ENCODE measurements around the gene D2HGDH. TPM values are rescaled to one million over a fixed set of nuclear protein-coding genes. Genes with fewer than 3 reads are reported as not detected.

Gene D2HGDH
- total and polyA plus RNA-seq, 10 of the 15 experiments (the other 5 are each of a cell fraction or from before 2014, with no cell fraction given), result 0.52 to 32.1 (median 11.0) TPM

DNA sequence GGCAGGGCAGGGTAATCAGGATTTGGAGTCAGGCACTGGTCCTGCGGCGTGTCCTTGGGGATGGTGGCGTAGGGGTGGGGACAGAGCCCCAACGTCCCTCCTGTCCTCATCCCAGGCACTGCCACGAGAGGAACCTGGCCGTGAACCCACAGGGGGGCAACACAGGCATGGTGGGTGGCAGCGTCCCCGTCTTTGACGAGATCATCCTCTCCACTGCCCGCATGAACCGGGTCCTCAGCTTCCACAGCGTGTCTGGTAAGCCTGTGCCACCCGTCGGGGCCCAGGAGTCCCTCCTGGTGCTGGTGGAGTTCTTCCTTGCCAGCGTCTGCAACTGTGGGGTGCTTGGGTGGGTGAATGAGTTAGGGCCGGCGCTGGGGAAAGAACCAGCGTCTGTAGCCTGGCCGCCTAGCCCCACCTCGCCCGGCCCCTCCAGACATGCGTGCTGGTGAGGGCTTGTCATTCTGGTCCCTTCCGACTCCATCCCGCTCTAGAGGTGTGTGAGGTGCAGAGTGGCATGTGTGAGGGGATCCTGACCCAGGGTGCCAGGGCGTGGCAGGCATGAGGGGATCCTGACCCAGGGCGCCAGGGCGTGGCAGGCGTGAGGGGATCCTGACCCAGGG, 8.0 kb downstream of the D2HGDH start:
- ChIA-PET POLR2A (no interaction called here), RAD21 (ENCODE audit: unreplicated experiment) (no interaction called here), CTCF (no interaction called here), SMC1A (ENCODE audit: uncharacterized antibody, unreplicated experiment) (no interaction called here)
- no TSS peak for BruUV-seq (replicated peaks)
- Histone ChIP-seq H3K79me2 (ENCODE audit: control insufficient read depth, insufficient read depth, low read length) (peaks cover 3% of the 10 kb centered on the region; the same call in 1 of the 2 replicates), H4K20me1 (ENCODE audit: control insufficient read depth, insufficient read depth) (no peaks in the 10 kb centered on the region), H3K9ac (ENCODE audit: control insufficient read depth, insufficient read depth, low read length) (no peak overlapping the region), H3K4me1 (ENCODE audit: control insufficient read depth, insufficient read depth, low read length) (peaks cover 5% of the 10 kb centered on the region; the same call in 1 of the 2 replicates), H3K27ac (ENCODE audit: control insufficient read depth, insufficient read depth) (no peak overlapping the region), H3K4me3 (no peak overlapping the region), H2AFZ (ENCODE audit: control insufficient read depth, low read depth, low read length) (no peak overlapping the region), H3K36me3 (ENCODE audit: control insufficient read depth in 2 of 2, insufficient read depth in 2 of 2, low read length in 1 of 2) (peaks cover 2 to 10% of the 10 kb centered on the region in 2 experiments), H3K9me3 (replicated peaks; ENCODE audit: control insufficient read depth, insufficient read depth, low read length) (no peaks in the 10 kb centered on the region; the same call in 2 of the 3 replicates), H3K4me2 (ENCODE audit: control insufficient read depth, insufficient read depth) (no peak overlapping the region), H3K27me3 (replicated peaks in 1 of 2; ENCODE audit: control insufficient read depth in 2 of 2, insufficient read depth in 2 of 2, low read length in 1 of 2) (no peaks in the 10 kb centered on the region)
- no peak for ATAC-seq
- in situ Hi-C loops (cut with MboI) (no loop called here), intact Hi-C loops (cut with micrococcal nuclease; ENCODE audit: unreplicated experiment) (no loop called here)
- FAIRE-seq, result no peak
- no peak for DNase-seq (ENCODE audit: low read depth, low spot score)
- 97% methylated on average over 28 of the region's 28 CpGs for WGBS (ENCODE audit: insufficient coverage, insufficient replicate concordance, low lambda C conversion rate, missing lambda C conversion rate)
- TF ChIP-seq, protein P1, sequence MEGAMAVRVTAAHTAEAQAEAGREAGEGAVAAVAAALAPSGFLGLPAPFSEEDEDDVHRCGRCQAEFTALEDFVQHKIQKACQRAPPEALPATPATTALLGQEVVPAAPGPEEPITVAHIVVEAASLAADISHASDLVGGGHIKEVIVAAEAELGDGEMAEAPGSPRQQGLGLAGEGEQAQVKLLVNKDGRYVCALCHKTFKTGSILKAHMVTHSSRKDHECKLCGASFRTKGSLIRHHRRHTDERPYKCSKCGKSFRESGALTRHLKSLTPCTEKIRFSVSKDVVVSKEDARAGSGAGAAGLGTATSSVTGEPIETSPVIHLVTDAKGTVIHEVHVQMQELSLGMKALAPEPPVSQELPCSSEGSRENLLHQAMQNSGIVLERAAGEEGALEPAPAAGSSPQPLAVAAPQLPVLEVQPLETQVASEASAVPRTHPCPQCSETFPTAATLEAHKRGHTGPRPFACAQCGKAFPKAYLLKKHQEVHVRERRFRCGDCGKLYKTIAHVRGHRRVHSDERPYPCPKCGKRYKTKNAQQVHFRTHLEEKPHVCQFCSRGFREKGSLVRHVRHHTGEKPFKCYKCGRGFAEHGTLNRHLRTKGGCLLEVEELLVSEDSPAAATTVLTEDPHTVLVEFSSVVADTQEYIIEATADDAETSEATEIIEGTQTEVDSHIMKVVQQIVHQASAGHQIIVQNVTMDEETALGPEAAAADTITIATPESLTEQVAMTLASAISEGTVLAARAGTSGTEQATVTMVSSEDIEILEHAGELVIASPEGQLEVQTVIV (IDR thresholded peaks at IDR 0.05; ENCODE audit: borderline replicate concordance, partially characterized antibody), result no peak
- TF ChIP-seq ZNF207 (IDR thresholded peaks at IDR 0.05; ENCODE audit: borderline replicate concordance), result no peak
- no peak for TF ChIP-seq EP300 (IDR thresholded peaks at IDR 0.05; ENCODE audit: borderline replicate concordance in 1 of 2, control insufficient read depth in 1 of 2, low read depth in 2 of 2, low read length in 2 of 2)
- TF ChIP-seq ZNF274 (IDR thresholded peaks at IDR 0.05; ENCODE audit: insufficient read depth, insufficient read length), result no peak
- TF ChIP-seq EGR1 (IDR thresholded peaks at IDR 0.05; ENCODE audit: borderline replicate concordance in 1 of 2, low read depth in 2 of 2, low read length in 2 of 2), result no peak
- TF ChIP-seq, protein P2, sequence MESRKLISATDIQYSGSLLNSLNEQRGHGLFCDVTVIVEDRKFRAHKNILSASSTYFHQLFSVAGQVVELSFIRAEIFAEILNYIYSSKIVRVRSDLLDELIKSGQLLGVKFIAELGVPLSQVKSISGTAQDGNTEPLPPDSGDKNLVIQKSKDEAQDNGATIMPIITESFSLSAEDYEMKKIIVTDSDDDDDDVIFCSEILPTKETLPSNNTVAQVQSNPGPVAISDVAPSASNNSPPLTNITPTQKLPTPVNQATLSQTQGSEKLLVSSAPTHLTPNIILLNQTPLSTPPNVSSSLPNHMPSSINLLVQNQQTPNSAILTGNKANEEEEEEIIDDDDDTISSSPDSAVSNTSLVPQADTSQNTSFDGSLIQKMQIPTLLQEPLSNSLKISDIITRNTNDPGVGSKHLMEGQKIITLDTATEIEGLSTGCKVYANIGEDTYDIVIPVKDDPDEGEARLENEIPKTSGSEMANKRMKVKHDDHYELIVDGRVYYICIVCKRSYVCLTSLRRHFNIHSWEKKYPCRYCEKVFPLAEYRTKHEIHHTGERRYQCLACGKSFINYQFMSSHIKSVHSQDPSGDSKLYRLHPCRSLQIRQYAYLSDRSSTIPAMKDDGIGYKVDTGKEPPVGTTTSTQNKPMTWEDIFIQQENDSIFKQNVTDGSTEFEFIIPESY (IDR thresholded peaks at IDR 0.05), result no peak
- no peak for TF ChIP-seq TARDBP (IDR thresholded peaks at IDR 0.05; ENCODE audit: borderline replicate concordance)
- no peak for TF ChIP-seq ZNF384 (IDR thresholded peaks at IDR 0.05; ENCODE audit: borderline replicate concordance, low read depth, low read length)
- TF ChIP-seq, protein P3, sequence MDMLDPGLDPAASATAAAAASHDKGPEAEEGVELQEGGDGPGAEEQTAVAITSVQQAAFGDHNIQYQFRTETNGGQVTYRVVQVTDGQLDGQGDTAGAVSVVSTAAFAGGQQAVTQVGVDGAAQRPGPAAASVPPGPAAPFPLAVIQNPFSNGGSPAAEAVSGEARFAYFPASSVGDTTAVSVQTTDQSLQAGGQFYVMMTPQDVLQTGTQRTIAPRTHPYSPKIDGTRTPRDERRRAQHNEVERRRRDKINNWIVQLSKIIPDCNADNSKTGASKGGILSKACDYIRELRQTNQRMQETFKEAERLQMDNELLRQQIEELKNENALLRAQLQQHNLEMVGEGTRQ (IDR thresholded peaks at IDR 0.05; ENCODE audit: borderline replicate concordance, low read depth, low read length), result no peak
- TF ChIP-seq, protein P4, sequence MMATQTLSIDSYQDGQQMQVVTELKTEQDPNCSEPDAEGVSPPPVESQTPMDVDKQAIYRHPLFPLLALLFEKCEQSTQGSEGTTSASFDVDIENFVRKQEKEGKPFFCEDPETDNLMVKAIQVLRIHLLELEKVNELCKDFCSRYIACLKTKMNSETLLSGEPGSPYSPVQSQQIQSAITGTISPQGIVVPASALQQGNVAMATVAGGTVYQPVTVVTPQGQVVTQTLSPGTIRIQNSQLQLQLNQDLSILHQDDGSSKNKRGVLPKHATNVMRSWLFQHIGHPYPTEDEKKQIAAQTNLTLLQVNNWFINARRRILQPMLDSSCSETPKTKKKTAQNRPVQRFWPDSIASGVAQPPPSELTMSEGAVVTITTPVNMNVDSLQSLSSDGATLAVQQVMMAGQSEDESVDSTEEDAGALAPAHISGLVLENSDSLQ (IDR thresholded peaks at IDR 0.05), result no peak
- TF ChIP-seq IRF4 (IDR thresholded peaks at IDR 0.05; ENCODE audit: low read depth, low read length), result no peak
- TF ChIP-seq, protein P5, sequence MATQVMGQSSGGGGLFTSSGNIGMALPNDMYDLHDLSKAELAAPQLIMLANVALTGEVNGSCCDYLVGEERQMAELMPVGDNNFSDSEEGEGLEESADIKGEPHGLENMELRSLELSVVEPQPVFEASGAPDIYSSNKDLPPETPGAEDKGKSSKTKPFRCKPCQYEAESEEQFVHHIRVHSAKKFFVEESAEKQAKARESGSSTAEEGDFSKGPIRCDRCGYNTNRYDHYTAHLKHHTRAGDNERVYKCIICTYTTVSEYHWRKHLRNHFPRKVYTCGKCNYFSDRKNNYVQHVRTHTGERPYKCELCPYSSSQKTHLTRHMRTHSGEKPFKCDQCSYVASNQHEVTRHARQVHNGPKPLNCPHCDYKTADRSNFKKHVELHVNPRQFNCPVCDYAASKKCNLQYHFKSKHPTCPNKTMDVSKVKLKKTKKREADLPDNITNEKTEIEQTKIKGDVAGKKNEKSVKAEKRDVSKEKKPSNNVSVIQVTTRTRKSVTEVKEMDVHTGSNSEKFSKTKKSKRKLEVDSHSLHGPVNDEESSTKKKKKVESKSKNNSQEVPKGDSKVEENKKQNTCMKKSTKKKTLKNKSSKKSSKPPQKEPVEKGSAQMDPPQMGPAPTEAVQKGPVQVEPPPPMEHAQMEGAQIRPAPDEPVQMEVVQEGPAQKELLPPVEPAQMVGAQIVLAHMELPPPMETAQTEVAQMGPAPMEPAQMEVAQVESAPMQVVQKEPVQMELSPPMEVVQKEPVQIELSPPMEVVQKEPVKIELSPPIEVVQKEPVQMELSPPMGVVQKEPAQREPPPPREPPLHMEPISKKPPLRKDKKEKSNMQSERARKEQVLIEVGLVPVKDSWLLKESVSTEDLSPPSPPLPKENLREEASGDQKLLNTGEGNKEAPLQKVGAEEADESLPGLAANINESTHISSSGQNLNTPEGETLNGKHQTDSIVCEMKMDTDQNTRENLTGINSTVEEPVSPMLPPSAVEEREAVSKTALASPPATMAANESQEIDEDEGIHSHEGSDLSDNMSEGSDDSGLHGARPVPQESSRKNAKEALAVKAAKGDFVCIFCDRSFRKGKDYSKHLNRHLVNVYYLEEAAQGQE (IDR thresholded peaks at IDR 0.05; ENCODE audit: low read depth, low read length), result no peak
